LNCAP (cell line): ENCODE results near the gene COL19A1.
A peak's percentile ranks its signal among the peaks of the same experiment; 100 is the strongest.

Experiments
- TF ChIP-seq, protein P1 (sequence below): fragments of 450-650 bp; IDR thresholded peaks from 2 replicates; pipeline ENCODE4 v1.5.1; 2017; ENCODE audit warnings: mild to moderate bottlenecking

The COL19A1 gene

DNA sequence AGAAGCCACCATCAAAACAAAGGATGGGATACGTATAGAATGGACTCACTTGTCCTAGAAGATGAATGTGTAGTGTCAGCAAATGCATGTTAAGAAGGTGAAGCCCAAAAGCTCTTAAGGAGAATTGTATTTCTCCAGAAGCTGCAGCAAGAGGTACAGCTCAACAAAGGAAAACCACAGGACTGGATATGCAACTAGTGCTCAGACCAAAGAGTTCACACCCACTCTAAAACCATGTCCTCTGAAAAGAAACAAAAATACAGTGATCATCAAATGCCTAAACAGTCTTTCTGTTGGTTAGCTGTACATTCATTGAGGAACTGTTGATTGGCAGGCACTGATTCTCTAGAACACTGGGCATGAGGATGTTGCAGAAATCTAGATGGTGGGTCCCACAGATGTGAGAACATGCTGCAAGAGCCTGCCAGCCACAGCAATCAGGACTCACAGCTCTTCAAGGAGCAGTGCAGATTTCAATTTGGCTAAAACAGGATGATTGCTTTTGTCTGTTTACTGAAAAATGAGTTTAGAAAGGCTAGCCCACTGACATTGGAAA, 342.0 kb downstream of the COL19A1 start:
- TF ChIP-seq, protein P1, sequence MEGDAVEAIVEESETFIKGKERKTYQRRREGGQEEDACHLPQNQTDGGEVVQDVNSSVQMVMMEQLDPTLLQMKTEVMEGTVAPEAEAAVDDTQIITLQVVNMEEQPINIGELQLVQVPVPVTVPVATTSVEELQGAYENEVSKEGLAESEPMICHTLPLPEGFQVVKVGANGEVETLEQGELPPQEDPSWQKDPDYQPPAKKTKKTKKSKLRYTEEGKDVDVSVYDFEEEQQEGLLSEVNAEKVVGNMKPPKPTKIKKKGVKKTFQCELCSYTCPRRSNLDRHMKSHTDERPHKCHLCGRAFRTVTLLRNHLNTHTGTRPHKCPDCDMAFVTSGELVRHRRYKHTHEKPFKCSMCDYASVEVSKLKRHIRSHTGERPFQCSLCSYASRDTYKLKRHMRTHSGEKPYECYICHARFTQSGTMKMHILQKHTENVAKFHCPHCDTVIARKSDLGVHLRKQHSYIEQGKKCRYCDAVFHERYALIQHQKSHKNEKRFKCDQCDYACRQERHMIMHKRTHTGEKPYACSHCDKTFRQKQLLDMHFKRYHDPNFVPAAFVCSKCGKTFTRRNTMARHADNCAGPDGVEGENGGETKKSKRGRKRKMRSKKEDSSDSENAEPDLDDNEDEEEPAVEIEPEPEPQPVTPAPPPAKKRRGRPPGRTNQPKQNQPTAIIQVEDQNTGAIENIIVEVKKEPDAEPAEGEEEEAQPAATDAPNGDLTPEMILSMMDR = no peak

DNA sequence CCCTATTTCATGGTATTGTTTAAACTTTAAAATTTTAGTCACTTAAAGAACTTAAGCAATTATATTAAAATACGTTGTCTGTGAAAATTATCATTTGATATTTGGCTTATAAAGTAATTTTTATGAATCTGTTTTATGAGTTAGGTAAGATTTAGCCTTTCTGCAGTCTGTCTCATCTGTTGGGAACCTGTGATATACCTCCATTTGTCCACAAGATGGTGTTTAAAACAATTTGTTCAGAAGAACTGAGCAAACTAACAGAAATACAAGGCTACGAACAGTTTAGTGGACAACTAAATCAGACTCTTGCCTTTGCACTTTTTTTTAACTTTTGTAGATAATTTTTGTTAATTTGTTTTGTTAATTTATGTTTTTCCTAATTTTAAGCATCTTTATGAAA, 344.1 kb downstream of the COL19A1 start:
- TF ChIP-seq, protein P1 = no peak; the same call in 1 of the 2 replicates

DNA sequence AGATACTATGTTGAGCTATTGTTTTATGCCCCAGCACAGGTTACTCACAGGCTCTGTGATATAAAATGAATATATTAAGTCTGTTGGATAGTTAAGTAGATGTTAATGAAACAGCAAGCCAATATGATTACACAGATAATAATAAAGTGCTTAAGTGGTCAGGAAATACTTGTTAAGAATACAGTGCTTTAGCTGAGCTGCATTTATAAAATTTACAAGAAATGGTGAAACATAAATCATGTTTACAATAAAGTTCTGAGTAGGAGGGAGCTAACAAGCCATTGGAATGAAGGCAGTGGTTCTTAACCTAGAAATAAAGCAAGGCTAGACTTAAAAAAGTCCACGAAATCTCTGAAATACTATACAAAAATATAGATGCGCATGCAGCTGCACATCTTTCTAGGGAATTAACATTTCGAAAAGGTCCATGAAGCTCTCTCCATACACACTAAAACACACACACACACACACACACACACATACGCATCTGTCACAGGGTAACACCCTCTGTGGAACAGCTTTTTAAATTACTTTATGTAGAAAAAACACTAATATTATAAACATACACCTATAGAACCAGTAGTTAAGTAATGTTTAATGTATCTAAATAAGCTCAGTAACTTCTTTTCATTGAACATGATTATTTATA, 349.2 kb downstream of the COL19A1 start:
- TF ChIP-seq, protein P1 = no peak

DNA sequence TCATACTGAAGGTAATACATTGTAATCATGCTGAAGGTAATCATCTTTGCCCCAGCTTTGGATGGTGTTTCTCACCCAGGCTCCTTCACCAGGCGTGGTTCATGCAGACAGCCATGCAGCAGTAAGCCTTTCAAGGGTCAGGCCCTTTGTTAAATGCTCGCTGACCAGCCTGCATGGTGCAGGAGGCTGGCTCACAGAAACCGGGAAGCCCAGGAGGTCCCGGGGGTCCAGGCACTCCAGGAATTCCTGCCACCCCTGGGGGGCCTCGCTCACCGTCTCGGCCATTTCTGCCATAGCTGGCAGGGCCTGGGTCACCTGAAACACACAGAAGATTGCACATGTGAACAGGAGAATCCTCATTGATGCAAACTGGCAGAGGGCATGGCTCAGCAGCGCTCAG, 350.4 kb downstream of the COL19A1 start:
- TF ChIP-seq, protein P1 = no peak

DNA sequence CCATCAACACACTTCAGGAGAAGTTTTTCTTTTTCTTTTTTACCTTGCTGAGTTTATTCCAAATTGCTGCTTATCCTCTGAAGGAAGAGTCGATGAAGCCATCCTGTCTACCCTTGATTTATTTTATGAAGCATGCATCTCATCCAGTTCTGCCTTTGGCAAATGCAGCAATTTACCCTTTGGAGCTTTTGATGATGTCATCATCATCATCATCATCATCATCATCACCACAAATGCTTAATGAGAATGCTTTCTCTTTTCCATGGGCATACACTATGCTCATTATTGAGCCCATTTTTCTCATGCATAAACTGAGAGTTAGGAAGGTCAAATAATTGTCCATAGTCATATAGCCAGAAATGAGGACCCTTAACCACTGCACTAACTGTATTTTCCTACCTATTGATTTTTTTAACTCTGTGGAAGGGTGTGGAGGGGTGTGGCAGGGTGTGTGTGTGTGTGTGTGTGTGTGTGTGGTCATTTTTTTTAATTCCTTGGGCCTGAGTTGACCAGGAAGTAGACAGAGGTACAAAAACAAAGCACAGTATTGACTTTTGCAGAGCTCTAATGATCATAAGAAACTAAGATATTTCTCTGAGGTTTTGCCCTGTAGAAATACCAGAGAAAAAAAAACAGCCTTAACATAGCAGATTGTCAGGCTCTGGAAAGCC, 353.7 kb downstream of the COL19A1 start:
- TF ChIP-seq, protein P1 = no peak

DNA sequence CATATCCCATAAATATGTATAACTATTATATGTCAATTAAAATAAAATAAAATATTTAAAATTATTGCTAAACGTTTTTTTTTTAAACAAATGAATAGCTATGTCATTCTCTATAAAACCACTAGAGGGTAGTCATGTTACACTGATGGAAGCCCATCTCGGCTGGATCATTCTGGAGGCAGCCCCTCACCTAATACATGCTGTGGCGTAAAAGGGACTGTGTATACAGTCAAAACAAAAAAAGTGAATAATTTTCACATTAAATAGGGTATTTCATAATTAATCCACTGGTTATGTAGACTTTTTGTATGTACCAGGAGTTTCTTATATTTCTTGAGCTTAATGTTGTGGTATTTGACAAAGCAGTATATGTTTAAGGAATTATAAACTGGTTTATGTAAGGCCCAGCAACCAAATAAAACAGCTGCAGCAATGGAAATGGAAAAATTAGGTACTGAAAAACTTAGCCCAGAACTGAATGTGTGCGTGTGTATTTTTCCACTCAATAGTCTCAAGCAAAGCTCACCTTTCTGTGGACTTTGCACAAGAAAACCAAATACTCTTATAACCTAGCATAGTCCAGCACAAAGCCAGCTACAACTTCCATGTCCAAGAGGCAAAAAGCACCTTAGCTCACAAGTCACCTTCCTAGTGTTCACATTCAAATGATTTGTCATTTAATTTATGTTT, 354.8 kb downstream of the COL19A1 start:
- TF ChIP-seq, protein P1 = peak; percentile 53

DNA sequence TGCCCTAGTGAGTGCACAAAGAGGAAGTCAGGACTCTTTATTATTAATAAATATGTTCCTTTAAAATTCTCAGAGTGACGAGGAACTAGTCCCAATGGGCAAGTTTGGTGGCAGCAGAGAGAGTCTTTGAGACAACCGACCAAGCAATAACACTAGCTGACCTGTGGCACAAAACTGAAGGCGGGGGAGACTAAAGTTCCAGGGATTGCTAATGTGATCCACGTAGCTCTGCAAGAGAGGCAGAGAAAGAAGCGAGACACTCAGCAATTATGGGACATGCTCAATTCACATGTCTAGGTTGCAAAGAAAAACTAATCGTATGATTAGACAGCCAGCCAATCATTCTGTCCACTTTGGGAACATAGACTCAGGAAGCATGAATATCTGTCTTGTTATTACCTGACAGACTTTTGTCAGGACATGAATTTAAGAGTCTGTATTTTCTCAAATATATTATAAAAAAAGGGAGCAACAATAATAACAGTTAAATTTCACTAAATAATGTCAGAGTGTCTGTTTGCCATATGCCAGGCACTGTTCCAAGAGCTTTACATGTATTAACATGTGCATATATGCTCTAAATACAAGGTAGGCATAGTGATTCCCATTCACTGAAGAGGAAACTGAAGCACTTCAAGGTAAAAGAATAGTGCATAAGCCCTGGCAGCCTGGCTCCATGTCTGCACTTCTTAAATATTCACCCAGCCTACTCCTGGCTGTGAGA, 355.5 kb downstream of the COL19A1 start:
- TF ChIP-seq, protein P1 = no peak
